HG02885 (cell line): ENCODE measurements around the gene SLC6A6.
A peak's percentile ranks its signal among the peaks of the same experiment; 100 is the strongest.

Experiments
- ATAC-seq: cut with Tn5 transposase; IDR thresholded peaks from one replicate; pipeline ENCODE4 v1.9.1; 2021; ENCODE audit warnings: mild to moderate bottlenecking; ENCODE audit not compliant: unreplicated experiment, poor library complexity

The SLC6A6 gene

DNA sequence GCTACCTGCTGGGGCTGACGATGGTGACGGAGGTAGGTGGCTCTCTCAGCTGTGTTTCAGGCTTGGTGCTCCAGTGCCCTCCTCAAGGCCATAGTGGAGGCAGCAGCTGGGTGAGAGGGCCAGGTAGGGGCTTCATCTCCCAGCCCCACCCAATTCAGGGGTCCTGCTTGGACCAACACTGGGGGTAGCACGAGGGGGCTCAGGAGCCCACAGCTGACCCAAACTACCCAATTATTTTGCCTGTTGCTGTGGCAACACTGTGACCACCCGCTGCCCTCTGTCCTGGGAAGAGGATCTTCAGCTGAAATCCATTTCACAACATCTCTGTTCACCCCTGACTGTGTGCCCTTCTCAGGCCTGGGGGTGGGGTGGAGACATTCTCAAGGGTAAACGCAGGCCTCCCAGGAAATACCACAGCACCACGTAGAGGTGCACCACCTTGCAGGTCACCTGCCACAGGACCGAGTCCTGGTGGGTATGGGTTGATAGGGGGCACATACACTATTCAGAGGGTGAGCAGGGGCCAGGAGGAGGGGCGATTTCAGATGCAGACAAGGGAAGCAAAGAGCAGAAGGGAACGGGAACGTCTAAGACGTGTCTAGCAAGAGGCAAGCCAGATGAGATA lies 75.0 kb downstream of the SLC6A6 start:
- no peak for ATAC-seq

DNA sequence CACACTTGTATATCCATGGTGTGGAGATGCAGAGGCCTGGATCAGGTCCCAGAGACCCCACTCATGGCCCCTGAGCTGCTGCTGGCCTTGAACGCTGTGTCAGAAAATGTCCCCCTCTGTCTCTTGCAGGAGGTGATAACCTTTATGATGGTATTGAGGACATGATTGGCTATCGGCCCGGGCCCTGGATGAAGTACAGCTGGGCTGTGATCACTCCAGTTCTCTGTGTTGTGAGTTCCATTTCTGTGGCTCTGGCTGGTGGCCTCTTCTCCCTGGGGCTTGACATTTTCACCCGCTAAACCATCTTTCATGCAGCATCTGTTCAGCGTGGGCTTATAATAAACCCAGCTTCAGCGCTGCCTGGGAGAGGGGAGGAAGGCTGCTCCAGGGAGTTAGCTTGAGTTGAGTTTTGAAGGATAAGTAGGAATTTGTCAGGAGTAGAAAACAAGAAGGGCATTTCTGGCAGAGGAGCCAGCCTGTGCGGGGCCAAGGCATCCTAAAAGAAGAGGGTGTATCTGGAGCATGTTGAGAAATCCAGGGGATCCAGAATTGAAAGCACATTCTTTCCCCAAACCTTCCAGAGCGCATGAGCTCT lies 76.6 kb downstream of the SLC6A6 start:
- ATAC-seq = no peak

DNA sequence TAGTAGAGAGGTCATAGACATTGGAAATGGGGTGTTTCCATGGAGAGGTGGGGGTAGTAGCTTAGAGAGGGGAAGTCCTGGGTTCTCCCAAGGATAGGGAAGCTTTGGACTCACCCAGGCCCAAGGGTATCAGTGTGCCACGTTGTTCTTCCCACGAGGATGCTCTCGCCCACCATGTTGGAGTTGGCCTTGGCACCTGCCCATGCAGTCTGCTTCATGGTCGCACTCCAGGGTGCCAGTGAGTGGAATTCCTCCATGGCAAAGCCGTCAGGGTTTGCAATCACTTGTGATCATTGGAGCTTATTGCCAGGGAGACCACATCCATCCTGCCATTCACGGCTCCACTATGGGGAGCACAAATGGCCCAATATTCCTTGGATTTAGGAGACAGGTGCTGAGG lies 77.2 kb downstream of the SLC6A6 start:
- no peak for ATAC-seq

DNA sequence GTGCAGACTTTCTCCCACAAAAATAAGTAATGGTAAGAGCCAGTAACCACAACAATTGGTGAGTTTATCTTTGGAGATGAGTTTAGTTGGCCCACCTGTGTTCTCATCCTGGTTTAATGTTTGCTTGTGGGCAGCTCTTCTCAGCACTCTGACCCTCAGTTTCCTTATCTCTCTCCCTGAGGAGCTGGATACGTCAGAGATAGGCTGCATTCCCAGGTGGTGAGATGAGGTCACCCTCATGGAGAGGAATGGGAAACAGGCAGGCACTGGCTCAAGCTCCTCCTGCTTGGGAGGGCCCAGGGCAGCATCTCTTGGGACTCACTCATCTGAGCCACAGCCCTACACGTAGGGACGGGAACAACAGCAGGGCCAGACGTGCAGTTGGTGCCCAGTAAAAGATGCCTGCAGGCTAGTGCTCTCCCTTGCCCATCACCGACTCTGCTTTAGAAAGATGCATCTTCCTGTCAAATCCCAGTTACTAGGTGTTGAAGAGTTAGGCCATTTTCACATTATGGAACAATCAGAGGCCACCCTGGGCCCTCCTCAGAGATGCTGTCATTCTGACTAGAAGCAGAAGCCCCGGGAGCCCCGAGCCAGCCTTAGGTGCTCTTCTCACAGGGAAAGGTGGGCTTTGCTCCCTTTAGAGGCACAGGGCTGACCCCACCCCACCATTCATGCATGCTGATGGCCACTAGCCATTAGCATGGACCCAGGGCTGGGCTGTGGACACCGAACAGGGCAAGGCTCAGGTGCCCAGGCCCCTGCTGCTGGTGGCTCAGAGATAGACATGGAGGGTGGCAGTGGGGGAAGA lies 78.0 kb downstream of the SLC6A6 start:
- ATAC-seq = no peak

DNA sequence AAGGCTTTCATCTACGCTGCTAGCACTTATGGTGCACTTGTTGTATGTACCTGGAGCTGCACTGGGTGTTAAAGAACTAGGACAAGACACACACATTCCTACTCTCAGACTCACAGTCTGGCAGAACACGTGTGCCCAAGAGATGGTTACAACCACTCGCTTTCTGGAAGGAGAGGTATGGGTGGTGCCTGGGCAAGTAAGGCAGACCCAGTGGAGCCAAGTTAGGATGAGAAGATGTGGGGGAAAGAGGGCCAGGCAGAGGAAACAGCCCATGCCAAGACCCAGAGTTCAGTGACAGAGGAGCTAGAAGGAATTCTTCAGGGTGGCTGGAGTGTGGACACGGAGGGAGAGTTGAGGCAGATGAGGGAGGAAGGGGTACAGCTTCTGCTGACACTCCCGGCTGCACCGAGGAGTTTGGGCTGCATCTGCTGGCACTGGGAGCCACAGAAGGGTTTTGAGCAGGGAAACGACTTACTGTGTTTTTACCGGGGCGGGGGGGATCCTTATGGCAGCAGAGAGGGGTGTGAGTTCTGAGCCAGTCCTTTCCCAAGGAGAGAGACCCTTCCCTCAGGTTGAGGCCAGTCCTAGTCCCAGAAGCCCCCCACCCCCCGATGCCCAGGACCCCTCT lies 78.7 kb downstream of the SLC6A6 start:
- ATAC-seq = no peak

DNA sequence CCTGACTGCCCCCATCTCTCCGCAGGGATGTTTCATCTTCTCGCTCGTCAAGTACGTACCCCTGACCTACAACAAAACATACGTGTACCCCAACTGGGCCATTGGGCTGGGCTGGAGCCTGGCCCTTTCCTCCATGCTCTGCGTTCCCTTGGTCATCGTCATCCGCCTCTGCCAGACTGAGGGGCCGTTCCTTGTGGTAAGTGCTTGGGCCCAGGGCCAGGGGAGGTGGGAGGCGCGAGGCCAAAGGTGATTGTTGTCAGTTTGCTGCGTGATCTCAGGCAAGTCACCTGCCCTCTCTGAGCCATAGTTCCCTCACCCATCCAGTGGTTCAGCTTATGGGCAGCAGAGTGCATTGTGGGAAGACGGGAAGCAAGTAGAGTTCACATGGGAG lies 79.2 kb downstream of the SLC6A6 start:
- ATAC-seq = no peak

DNA sequence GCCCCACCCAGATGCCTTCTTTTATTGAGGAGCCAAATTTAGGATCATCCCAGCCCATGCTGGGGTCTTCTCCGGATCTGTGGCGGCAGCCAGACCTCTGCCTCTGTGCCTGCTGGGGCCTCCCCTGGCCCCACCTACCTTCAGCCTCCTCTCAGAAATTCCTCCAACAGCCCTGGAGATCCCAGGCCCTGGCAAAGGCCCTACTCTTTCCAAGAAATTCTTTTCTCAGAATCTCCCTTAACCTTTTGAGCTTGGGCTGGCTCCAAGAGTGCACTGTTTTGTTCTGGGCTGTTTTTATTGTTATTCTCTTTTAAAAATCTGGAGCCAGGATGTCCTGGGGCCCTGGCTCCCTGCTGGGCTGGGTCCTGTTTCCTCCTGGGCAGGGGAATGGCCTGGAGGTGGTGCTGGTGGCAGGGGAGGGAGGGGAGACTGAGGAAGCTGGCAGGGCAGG lies 79.9 kb downstream of the SLC6A6 start:
- no peak for ATAC-seq

DNA sequence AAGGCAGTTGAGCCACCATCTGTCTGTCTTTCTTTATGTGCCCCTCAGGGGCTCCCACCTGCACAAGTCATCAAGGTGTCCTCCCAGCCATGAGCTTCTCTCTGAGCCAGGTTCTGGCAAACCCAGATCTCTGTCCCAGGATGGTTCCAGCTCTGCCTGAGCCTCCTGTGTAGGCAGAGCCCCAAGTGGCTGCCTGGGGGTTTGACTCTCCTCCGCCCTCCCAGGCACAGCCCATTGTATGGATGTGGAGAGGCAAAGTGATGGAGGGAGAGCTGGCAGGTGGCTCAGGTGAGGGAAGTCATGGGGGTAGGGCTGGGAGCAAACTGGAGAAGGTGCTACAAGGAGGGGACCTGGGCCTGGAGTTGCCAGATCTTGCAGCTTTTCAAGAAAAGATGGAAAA lies 80.9 kb downstream of the SLC6A6 start:
- no peak for ATAC-seq

DNA sequence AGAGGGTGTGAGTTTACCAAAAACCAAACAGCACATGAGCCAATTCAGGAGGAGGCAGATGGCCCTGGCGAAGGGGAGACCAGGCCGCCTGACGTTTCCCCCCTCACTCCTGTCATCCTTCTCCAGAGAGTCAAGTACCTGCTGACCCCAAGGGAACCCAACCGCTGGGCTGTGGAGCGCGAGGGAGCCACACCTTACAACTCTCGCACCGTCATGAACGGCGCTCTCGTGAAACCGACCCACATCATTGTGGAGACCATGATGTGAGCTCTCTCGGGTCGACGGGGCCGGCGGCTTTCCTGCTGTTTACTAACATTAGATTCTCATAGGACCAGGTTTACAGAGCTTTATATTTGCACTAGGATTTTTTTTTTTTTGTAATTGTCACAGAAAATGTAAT lies 82.3 kb downstream of the SLC6A6 start:
- no peak for ATAC-seq

DNA sequence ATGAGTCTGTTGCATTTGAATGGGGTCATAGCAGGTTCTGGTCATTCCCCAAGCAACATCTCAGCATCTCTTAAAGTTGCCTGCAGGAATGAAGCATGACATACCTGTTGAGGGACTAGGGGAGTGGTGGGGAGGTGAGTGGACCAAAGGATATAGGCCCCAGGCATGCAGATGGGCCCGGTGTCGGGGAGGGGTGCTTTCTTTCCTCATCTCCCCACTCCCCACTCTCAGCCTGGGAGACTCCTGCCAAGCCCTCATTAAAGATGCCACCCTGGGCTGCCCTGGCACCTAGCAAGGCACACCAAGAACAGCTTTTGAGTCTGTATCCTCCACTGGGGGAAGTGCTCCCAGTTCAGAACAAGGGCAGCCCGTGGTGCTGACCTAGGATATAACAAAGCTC lies 83.6 kb downstream of the SLC6A6 start:
- ATAC-seq = peak; percentile 17

DNA sequence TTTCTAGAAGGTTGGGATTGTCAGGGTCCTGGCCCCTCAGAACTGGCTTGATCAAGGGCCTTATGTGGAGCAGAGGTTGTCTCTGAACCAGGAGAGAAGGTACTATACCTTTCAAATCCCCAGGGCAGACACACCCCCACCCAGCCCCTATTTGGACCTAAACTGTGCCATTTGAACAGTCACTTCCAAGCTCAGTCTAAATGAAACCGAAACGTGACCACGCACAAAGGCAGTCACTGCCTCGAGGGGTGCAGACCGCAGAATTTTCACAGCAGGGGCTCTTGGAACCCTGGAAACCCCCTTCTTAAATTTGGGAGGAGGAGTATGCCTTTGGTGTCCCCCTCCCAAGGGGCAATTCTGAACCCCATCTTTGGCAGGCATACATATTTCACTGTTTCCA lies 84.1 kb downstream of the SLC6A6 start:
- peak; percentile 87 for ATAC-seq

DNA sequence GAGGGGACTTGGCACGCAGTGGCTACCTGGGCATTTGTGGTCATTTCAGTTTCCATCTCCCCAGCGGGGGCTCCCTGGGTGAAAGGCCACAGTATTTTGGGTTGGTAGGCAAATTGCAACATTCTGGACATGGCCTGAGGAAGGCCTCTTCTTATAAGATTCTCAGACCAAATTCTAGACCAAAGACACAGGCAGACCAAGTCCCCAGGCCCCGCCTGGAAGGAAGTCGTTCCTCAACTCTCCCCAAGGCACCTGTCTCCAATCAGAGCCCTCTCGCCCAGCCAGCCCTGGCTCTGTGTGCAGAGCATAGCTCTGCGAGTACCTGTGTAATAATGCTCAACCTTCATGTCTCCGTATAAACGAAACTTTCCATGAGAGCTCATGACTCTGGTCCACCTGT lies 84.7 kb downstream of the SLC6A6 start:
- ATAC-seq = no peak

DNA sequence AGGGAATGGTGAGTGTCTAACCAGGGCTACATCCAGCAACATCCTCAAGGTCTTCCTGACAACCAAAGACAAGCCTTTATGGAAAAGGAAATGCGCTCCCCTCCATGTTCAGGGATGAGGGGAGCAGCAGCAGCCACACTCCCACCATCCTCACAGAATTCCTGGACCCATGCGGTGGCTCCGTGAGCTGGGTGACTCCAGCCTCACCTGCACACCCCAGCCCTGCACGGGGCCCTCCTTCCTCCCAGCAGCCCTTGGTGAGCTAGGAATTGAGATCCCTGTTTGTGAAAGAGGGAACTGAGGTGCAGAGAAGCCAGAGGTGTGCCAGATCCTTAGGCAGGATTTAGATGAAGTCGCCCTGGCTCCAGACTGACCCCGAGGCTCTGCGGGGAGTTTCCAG lies 85.4 kb downstream of the SLC6A6 start:
- no peak for ATAC-seq

DNA sequence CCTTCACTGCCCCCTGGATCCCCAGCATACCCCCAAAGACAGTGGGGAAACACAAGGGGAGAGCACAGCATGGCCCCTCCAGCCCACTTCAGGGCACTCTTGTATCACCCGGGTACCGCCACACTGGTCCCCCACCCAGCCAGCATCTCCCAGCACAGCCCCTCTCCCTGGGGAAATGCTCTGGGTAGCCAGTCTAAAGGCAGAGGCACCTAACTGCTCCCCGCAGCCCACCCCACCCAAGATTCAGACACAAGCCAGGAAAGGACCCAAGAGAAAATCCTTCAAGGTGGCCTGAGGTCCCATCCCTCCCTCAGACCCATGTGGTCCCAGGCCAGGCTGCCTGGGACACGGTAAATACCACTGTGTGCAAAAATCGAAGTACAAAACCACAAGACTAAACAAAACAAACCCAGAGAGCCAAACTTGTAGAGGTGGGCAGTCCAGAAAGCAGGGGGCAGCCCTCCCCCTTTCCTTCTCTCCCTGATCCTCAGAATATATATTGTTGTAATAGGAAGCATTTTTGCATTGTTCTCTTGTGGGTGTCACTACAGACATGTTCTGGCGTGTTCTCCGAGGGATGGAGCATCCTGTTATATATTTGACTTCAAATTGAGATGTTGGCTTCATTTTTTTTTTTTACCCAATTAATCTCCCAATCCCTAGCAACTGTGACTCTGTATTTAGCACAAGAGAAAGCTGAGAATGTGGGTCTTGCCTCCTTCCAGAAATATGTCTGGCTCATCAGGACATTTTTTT lies 86.1 kb downstream of the SLC6A6 start:
- no peak for ATAC-seq

DNA sequence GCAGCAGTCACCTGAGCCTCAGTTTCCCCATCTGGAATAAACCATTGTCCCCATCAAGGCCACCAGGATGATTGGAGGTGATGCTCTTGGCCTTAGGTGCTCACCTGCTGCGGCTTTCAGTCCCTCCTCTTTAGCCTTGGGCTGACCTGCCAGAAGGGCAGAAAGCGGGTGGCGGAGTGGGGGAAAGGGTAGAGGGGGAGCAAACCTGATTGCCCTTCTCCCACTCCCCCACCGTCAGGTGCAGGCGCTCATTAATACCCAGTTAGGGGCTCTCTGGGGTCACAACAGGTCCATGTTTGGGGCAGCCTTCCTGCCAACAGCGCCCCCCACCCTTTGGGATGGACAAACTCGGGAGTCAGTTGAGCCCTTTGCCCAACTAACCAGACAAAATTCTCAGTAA lies 87.2 kb downstream of the SLC6A6 start:
- ATAC-seq = no peak

DNA sequence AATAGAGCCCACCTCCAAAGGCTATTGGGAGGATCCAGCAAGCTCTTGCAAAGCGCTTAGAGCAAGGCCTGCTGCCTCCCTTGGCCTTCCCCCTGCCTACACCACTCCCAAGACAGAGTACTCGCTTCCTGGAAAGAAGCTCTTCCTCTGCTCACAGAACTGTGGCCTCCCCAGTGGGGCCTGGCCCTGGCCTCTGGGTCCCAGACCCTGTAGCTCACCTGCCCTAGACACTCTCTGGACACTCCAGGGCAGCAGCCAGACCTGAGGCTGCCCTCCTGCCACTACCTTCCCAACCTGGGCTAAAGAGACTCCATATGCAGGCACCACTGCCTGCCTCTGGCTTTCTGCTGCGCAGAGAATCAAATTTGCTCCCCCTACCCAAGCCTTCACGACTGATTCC lies 87.8 kb downstream of the SLC6A6 start:
- ATAC-seq = no peak

DNA sequence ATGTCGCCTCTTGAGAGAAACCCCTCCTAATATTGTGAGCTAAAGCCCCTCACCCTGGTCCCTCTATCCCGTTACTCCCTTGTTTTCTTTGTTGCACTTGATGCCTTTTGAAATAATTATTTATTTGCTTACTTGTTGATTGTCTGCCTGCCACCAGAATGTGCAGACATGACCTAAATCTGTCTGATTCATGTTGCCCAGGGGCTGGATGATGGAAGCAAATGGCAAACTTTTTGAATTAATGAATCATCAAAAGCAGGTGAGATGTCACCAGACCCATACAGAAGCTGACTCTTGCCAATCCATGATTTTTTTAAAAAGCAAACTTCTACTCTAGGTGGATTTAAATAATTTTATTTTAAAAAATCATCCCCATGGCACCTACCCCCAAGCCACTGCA lies 88.4 kb downstream of the SLC6A6 start:
- no peak for ATAC-seq

DNA sequence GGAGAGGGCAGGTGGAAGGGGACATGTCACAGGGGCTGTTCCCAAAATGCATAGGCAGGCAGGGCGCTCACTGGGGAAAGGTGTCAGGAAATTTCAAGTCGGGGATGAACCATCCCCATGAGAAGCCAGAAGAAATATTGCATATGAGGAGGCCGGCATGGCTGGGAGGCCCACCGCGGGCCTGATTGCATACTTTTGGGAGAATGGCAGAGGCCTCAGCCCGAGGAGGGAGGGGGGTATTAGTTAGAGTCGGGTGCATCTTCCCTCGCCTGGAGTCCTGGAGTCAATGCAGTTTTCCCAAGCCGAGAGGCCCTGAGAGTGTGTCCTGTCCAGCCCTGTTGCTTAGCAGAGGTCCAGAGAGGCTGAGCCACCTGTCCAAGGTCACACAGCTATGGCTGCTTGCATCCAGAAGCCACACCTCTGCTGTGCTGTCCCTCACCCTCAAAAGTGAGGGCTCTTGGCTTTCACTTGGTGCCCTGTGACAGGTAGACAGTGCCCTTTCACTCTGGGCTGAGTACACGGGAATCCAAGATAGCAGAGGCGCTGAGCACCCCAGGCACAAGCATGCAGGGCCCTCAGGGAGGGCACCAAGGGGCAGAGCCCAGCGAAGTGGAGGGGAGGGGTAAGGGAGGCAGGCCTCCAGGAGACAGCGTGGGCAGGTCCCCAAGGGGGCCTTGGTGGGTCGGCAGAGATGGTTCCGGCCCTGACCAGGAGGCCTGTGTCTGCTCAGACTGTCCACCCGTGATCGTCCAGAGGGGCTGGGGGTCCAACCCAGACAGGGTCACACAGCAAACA lies 89.2 kb downstream of the SLC6A6 start:
- ATAC-seq = no peak

DNA sequence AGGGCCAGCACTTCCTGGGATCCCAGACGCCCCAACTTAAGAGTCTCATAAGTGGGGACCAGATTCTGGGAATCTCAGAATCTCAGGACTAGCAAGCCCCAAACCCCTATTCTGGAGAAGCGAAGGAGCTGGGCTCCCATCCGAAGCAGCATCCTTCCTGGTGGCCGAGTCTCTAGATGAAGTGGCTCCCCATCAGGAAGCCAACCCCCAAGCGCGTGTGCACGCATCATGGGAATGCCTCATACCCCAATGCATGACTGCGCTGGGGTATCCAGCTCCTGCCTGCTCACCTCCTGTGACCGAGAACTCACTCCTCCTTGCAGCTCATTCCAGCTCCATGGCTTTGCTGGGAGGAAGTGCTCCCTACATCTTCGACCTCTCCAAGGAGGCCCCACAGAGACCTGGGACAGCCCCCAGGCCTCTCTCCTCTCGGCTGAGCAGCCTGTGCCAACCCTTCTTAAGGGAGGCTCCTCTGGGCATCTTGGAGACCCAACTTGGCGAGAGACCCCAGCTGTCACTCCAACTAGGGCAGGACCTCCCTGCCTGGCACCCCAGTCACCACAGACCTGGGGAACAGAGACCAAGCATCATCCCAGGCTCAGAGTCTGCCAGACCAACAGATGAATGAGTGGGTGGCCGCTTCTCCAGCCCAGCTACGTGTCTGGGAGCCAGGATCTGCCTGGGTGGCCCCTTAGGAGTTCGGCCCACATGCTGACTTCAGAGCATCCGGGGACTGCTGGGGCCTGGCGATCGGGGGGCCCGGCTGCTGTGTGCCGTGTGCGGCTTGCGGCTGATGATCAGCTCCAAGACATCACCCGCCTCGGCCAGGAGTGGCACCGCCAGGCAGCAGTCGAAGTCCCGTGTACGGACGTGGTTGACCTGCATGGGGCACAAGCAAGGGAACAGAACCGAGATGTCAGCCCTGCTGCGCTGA lies 90.8 kb downstream of the SLC6A6 start:
- no peak for ATAC-seq
